ENCODE data around the gene ARL2.

- TF ChIP-seq, protein P1, sequence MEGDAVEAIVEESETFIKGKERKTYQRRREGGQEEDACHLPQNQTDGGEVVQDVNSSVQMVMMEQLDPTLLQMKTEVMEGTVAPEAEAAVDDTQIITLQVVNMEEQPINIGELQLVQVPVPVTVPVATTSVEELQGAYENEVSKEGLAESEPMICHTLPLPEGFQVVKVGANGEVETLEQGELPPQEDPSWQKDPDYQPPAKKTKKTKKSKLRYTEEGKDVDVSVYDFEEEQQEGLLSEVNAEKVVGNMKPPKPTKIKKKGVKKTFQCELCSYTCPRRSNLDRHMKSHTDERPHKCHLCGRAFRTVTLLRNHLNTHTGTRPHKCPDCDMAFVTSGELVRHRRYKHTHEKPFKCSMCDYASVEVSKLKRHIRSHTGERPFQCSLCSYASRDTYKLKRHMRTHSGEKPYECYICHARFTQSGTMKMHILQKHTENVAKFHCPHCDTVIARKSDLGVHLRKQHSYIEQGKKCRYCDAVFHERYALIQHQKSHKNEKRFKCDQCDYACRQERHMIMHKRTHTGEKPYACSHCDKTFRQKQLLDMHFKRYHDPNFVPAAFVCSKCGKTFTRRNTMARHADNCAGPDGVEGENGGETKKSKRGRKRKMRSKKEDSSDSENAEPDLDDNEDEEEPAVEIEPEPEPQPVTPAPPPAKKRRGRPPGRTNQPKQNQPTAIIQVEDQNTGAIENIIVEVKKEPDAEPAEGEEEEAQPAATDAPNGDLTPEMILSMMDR (IDR thresholded peaks at IDR 0.05) = no peak
- no peak for TF ChIP-seq POLR2A (IDR thresholded peaks at IDR 0.05)
Observed at GRCh38 chr11:64990222-64990923, 23.6 kb upstream of the ARL2 start.

Data from Peyer's patch (tissue), 4 donors.